Activated CD4-positive, CD25-positive, alpha-beta regulatory T cell treated with anti-CD3 and anti-CD28 coated beads, Interleukin-2, amount 50 U/mL, for 24 hours (primary cell): ENCODE results near the gene CNOT4.
A peak's percentile ranks its signal among the peaks of the same experiment; 100 is the strongest.

Source experiments
- ATAC-seq, 2 donors: fragments of 150-1000 bp; cut with Tn5 transposase; one replicate each; pipeline ENCODE4 v1.10.0; 2021; ENCODE audit warnings: mild to moderate bottlenecking in 1 of 2, moderate library complexity in 1 of 2

CNOT4 gene, protein sequence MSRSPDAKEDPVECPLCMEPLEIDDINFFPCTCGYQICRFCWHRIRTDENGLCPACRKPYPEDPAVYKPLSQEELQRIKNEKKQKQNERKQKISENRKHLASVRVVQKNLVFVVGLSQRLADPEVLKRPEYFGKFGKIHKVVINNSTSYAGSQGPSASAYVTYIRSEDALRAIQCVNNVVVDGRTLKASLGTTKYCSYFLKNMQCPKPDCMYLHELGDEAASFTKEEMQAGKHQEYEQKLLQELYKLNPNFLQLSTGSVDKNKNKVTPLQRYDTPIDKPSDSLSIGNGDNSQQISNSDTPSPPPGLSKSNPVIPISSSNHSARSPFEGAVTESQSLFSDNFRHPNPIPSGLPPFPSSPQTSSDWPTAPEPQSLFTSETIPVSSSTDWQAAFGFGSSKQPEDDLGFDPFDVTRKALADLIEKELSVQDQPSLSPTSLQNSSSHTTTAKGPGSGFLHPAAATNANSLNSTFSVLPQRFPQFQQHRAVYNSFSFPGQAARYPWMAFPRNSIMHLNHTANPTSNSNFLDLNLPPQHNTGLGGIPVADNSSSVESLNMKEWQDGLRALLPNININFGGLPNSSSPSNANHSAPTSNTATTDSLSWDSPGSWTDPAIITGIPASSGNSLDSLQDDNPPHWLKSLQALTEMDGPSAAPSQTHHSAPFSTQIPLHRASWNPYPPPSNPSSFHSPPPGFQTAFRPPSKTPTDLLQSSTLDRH

DNA sequence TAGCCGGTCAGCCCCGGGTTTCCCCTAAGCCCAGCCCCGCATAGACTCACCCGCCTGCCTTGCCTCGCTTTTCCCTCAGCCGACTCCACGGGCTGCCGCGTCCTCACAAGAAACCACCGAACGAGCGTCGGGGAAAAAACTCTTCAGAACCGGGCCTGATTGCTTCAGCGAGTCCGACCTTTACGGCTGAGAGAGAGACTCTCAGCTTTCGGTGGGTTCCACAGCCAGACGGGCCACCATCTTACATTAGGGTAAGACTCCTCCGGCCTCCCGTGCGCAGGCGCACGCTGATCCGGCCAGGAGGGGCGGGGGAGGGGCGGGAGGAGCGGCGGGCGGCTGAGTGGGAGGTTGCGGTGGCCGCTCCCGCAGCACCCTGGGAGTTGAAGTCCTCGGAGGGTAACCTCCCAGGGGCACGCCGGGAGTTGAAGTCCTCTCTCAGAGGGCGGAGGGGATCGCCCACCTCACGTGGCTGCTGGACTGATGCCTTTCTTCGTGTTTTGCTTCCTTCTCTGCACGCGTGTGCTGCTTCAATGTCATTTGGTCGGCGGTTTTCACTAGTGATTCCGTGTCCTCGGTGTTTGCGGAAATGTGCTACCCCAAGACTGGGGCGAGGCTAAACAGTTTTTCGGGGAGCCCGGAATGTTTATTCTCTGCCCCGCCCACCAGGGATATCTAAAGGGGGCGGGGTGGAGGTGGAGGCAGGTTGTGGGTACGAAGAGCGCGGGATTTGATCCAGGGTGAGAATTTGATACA, at the start of gene CNOT4:
Gene CNOT4 (minus strand): TSS at position 264 of the 753 bp plus-strand sequence. CDS start 71,771 bp downstream, outside the sequence.
- ATAC-seq = peak; percentile 96 to 98

GRCh38 chr7:135558881-135559280, 49.0 kb upstream of the CNOT4 start:
- no peak for ATAC-seq

DNA sequence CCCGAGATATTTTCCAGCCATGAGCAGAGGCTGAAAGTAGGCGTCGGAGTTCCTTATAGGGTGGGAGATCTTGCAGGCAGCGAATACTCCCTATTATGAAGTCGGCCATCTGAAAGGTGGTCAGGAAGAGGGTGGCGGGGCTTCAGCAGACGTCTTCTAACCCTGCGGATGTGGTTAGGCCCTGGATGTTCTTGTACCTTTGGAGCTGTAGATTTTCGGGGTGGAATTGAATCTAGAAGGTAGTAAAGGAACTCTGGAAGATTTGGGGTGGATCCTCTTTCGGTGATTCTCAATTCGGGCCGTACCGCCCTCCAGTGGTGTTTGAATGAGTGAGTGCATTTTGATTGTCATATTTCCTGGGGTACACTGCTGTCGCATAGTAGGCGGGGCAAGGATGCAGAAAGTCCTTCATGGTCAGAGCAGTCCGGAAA, 48.5 kb upstream of the CNOT4 start:
- ATAC-seq = peak; percentile 67 to 68

DNA sequence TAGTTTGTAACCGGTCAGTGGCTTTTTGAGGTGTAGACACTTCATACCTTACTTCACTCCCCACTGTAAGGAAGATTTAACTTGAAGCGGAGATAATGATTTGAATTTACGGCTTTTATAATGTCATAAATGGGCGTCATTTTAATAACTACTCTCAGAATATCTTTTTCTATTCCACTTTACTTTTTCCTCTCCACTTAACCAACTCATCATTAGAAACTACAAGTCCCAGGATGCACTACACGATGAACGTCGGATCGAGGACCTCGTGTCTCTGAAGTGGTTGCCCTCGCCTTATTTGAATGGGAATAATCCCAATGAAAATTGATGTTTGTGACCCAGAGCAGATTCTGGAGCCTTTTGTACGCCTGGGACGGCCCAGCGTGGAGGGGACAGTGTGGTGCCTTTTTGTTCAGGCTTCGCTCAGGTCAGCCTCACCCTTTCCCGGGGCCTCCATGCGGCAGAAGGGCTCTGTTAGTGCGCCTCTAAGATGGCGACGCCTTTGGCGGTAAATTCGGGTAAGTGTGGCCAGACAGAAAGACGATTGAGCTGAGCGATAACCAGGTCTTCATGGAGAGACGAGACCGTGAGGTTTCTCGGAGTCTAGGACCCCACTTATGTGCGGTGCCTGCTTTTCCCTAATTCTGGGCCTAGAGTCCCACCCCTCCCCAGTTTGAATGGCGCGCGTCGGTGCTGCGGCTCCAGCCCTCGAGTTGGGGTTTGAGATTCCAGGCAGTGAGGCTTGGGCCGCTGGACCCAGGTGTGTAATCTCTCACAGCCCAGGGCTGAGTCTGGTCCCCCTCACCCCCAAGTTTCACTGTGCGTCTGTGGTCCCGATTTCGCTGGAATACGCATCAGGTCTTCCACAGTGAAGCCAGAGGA, 47.8 kb upstream of the CNOT4 start, which contains the start of gene NUP205:
Gene NUP205 (plus strand): TSS at position 463 of the 882 bp plus-strand sequence. CDS start 28 bp downstream, at position 491.
- ATAC-seq = peak; percentile 86 to 87

DNA sequence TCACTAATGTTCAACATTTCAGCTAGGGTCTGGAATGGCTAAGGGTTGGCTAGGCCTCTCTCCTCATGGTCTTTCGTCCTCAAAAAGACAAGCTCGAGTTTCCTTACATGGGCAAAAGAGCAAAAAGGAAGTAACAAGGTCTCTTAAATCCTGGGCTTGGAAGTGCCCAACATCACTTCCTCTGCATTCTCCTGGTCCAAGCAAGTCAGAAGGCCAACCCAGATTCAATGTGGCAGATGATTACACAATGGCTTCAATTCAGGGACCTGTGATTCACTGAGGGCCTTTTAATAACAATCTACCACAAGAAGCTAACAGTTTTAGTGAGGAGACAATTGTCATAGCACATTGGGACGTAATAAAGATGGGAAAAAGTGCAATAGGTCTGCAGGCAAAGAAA, 43.4 kb upstream of the CNOT4 start:
- ATAC-seq = no peak

DNA sequence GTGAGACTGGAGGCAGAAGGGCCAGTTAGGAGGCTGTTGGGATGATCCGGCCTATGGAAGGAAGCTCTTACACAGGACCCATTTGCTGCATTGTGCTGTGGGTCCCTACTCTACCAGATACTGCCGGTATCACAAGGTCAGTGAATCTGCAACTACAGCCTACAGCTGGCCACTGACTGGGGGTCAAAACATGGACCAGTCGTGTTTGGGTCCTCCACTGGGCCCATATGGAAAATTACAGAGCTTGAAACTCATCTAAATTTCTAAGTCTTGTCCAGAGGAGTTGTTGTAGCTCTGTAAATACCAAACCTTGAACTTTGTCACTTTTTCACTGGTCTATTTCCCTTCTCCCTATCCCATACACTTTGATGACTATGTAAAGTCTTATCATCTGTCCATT, 42.2 kb upstream of the CNOT4 start:
- ATAC-seq = no peak

DNA sequence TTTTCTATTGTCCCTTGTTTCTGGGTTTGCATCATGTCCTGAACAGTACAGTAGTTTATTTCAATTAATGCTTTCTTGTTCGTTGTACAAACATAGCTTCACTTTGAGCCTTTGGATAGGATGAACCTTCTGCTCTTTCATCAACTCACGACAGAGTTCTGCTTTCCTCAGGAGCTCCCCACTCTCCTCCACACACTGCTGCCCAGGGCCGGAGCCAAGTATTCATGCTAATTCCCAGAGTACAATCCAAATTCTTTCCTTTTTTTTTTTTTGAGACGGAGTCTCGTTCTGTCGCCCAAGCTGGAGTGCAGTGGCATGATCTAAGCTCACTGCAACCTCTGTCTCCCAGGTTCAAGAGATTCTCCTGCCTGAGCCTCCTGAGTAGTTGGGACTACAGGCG, 40.3 kb upstream of the CNOT4 start:
- no peak for ATAC-seq

- ATAC-seq = no peak
These were observed 31.1 kb upstream of the CNOT4 start for GRCh38 chr7:135541029-135541428.

DNA sequence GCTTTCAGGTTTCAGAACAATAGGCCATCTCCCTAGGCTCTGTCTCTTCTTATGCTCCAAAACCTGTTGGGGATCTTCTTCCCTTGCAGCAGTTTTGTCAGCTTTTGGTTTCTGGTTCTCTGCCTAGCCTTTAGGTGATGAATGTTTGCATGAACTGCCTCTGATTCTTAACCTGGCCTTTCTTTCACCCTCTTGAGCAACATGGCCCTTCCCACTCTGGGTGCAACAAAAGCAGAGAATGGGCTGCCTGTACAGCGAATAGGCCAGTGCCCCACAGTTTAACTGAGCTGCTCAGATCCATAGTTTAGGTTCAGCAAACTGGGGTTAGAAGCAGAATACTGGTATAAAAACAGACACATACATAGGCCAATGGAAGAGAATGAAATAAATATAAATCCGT, 29.7 kb upstream of the CNOT4 start:
- no peak for ATAC-seq

- ATAC-seq = no peak
These were observed 28.5 kb upstream of the CNOT4 start for GRCh38 chr7:135538376-135538775.

DNA sequence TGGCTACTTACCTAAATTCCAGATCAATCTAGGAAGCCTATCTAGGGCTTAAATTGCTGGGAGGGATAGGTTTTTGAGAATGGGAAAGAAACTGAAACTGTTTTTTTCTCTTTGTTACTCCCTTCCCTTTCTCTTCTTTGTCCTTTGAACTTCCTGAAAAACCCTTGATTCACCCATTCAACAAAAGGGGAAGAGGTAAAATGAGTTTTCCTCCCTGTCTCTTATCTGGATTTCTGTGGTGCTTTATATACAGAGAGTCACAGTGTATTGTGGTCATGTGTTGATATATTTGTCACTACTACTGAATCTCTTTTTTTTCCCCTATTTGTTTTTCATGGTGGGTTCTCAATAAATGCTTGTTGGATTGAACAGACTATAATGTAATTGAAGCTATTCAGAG, 28.0 kb upstream of the CNOT4 start:
- no peak for ATAC-seq

DNA sequence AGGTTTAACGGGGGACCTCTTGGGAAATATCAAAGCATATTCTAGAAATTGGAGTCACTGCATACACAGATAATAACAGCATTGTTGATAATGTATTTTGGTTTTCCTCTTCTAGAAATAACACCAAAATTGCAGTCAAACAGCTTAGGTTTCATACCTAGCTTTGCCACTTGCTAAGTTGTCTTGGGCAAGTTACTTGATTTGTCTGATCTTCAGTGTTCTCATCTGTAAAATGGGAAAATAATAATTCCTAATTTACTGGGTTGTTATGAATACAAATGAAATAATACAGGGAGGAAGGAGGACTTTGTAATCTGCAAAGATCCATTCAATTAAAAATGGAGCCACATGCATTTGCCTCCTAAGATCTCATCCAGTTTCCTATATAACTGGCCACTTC, 27.6 kb upstream of the CNOT4 start:
- no peak for ATAC-seq

GRCh38 chr7:135536150-135536549, 26.2 kb upstream of the CNOT4 start:
- ATAC-seq = no peak

GRCh38 chr7:135527025-135527424, 17.1 kb upstream of the CNOT4 start:
- ATAC-seq = no peak

GRCh38 chr7:135525426-135525825, 15.5 kb upstream of the CNOT4 start:
- no peak for ATAC-seq

DNA sequence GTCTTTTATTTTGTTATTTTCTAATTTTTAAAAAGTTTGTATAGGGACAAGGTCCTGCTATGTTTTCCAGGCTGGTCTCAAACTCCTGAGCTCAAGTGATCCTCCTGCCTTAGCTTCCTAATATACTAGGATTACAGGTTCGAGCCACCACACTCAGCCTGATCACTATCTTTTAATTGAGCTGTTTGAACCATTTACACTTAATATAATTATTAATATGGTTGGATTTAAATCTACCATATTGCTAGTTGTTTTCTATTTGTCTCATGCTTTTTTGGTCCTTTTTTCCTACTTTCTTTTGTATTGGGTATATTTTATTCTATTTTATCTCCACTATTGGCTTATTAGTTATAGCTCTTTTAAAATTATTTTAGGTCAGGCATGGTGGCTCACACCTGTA, 13.2 kb upstream of the CNOT4 start:
- ATAC-seq = no peak

GRCh38 chr7:135522509-135522908, 12.6 kb upstream of the CNOT4 start:
- ATAC-seq = no peak

GRCh38 chr7:135519871-135520270, 10.0 kb upstream of the CNOT4 start:
- ATAC-seq = no peak

GRCh38 chr7:135519233-135519688, 9.4 kb upstream of the CNOT4 start:
- no peak for ATAC-seq

DNA sequence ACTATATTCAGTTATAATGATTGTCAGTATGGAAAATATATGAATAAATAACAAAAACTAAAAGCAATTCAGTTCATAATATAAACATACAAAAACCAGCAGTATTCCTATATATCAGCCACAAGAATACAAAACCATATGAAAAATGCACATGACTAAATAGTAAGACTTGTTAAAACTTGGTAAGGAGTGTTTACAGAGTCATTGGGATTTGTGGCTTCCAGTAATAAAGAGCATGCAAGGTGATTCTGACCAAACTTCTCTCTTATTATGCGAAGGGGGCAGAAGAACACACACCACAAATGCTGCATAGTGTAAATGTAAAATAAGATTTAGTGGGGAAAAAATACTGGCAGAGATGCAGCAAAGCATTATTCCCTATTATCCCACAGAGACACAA, 8.8 kb upstream of the CNOT4 start:
- ATAC-seq = no peak

- ATAC-seq = no peak
These were observed 7.2 kb upstream of the CNOT4 start for GRCh38 chr7:135517060-135517459.

DNA sequence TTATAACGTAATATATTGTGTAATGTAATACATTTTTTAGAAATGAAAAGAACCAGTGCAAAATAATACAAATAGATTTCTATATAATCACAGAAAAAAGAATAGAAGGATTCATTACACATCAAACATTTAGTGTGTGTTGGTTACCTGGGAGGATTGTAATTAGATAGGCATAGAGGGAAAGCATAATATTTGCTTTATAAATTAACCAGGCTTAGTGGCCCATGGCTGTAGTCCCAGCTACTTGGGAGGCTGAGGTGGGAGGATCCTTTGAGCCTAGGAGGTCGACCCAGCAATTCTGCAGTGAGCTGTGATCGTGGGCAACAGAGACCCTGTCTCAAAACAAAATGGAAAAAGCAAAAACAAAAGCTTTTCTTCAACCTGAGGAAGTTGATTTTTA, 5.0 kb upstream of the CNOT4 start:
- ATAC-seq = no peak
